Measurements from ENCODE around the gene SELENOV. TPM values are rescaled to one million over a fixed set of nuclear protein-coding genes. Genes with fewer than 3 reads are reported as not detected.
A peak's percentile ranks its signal among the peaks of the same experiment; 100 is the strongest.

SELENOV gene
- total RNA-seq, 1 experiment from 2014 or later = not detected

DNA sequence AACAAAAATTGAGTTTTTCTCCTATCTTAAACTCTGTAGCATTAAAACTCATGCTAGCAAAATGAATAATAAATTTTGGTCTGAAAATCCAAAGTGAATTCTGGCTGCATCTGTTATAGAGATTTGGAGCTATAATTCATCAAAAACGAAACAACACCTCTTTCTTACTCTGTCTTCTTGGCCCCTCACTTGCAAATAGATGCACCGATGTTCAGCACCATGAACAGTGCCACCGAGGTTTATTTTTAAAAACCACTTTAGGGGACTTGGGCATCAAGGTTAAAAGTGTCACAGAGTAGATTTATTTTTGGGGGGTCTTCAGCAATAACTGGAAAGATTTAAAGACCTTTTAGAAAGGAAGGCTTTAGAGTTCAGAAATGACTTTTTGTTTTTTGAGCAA, 51.1 kb downstream of the SELENOV start:
- ChIA-PET POLR2A (no interaction called here), RAD21 (ENCODE audit: low non-redundant PET in 1 of 2, low total read pairs in 2 of 2, uncharacterized antibody in 2 of 2, unreplicated experiment in 2 of 2) (no interaction called here), CTCF (no interaction called here)
- Histone ChIP-seq H3K27me3 (ENCODE audit: insufficient read depth, low read length) (peaks cover 26% of the 10 kb centered on the region), H3K27ac (ENCODE audit: low read depth, low read length) (no peak overlapping the region), H3K9me2 (ENCODE audit: insufficient read depth) (no peaks in the 10 kb centered on the region), H3K36me3 (ENCODE audit: control insufficient read depth in 1 of 2, insufficient read depth in 2 of 2, low read length in 2 of 2) (no peaks in the 10 kb centered on the region), H3K4me3 (replicated peaks in 1 of 2; ENCODE audit: low read depth in 1 of 2, low read length in 2 of 2) (no peak overlapping the region), H2AFZ (ENCODE audit: low read depth, low read length, poor library complexity, severe bottlenecking) (no peak overlapping the region), H3K9ac (ENCODE audit: low read length) (no peak overlapping the region), H4K20me1 (ENCODE audit: insufficient read depth) (no peaks in the 10 kb centered on the region), H3K9me3 (ENCODE audit: control insufficient read depth in 1 of 2, insufficient read depth in 1 of 2, low read depth in 1 of 2, low read length in 2 of 2) (no peaks in the 10 kb centered on the region), H3K79me2 (ENCODE audit: insufficient read depth, low read length) (no peaks in the 10 kb centered on the region), H3K4me1 (ENCODE audit: control insufficient read depth in 1 of 2, insufficient read depth in 2 of 2, low read length in 2 of 2) (peaks cover 0 to 8% of the 10 kb centered on the region in 2 experiments; a peak in 2 of 4 replicates), H3K4me2 (ENCODE audit: low read length) (no peak overlapping the region)
- DNase-seq (ENCODE audit: low read depth, low spot score) (no peak), ATAC-seq (no peak)
- intact Hi-C loops (cut with micrococcal nuclease) = loop anchor here (10.0 kb wide), 1 partner anchor 49 kb away; no protein-coding TSS in a partner anchor
- no TSS peak for BruUV-seq (replicated peaks)
- TF ChIP-seq SP1 (IDR thresholded peaks at IDR 0.05; ENCODE audit: low read depth) = no peak
- TF ChIP-seq, protein P1, sequence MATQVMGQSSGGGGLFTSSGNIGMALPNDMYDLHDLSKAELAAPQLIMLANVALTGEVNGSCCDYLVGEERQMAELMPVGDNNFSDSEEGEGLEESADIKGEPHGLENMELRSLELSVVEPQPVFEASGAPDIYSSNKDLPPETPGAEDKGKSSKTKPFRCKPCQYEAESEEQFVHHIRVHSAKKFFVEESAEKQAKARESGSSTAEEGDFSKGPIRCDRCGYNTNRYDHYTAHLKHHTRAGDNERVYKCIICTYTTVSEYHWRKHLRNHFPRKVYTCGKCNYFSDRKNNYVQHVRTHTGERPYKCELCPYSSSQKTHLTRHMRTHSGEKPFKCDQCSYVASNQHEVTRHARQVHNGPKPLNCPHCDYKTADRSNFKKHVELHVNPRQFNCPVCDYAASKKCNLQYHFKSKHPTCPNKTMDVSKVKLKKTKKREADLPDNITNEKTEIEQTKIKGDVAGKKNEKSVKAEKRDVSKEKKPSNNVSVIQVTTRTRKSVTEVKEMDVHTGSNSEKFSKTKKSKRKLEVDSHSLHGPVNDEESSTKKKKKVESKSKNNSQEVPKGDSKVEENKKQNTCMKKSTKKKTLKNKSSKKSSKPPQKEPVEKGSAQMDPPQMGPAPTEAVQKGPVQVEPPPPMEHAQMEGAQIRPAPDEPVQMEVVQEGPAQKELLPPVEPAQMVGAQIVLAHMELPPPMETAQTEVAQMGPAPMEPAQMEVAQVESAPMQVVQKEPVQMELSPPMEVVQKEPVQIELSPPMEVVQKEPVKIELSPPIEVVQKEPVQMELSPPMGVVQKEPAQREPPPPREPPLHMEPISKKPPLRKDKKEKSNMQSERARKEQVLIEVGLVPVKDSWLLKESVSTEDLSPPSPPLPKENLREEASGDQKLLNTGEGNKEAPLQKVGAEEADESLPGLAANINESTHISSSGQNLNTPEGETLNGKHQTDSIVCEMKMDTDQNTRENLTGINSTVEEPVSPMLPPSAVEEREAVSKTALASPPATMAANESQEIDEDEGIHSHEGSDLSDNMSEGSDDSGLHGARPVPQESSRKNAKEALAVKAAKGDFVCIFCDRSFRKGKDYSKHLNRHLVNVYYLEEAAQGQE (IDR thresholded peaks at IDR 0.05; ENCODE audit: low read depth) = peak; percentile 38; the same call in 1 of the 2 replicates

- no peak for ATAC-seq
- Histone ChIP-seq H3K36me3 (ENCODE audit: control insufficient read depth in 1 of 2, insufficient read depth in 2 of 2, low read length in 2 of 2) (no peaks in the 10 kb centered on the region), H3K4me3 (replicated peaks in 1 of 2; ENCODE audit: low read depth in 1 of 2, low read length in 2 of 2) (no peak overlapping the region), H3K4me2 (ENCODE audit: low read length) (no peak overlapping the region; the same call in 1 of the 2 replicates), H3K9me2 (ENCODE audit: insufficient read depth) (no peaks in the 10 kb centered on the region), H2AFZ (ENCODE audit: low read depth, low read length, poor library complexity, severe bottlenecking) (no peak overlapping the region), H3K27me3 (ENCODE audit: insufficient read depth, low read length) (peaks cover 20% of the 10 kb centered on the region), H3K79me2 (ENCODE audit: insufficient read depth, low read length) (no peaks in the 10 kb centered on the region), H3K9ac (ENCODE audit: low read length) (no peak overlapping the region), H4K20me1 (ENCODE audit: insufficient read depth) (no peaks in the 10 kb centered on the region), H3K4me1 (ENCODE audit: control insufficient read depth in 1 of 2, insufficient read depth in 2 of 2, low read length in 2 of 2) (peaks cover 0 to 3% of the 10 kb centered on the region in 2 experiments; a peak in 2 of 4 replicates), H3K27ac (ENCODE audit: low read depth, low read length) (no peak overlapping the region), H3K9me3 (ENCODE audit: control insufficient read depth in 1 of 2, insufficient read depth in 1 of 2, low read depth in 1 of 2, low read length in 2 of 2) (0 out of 4 replicates have a peak, but pooled peaks cover 0 to 2% of the 10 kb centered on the region in 2 experiments)
- no TSS peak for BruUV-seq (replicated peaks)
- POLR2A ChIA-PET = no interaction called here
- DNase-seq (ENCODE audit: low read depth, low spot score) = no peak
- CTCF ChIA-PET = no interaction called here
- RAD21 ChIA-PET (ENCODE audit: low non-redundant PET in 1 of 2, low total read pairs in 2 of 2, uncharacterized antibody in 2 of 2, unreplicated experiment in 2 of 2) = no interaction called here
- intact Hi-C loops (cut with micrococcal nuclease) = loop anchor here (10.0 kb wide), 1 partner anchor 46 kb away; no protein-coding TSS in a partner anchor
- TF ChIP-seq CTCF (IDR thresholded peaks at IDR 0.05 in 2 of 3, conservative IDR thresholded peaks at IDR 0.05 in 1 of 3; ENCODE audit: borderline replicate concordance in 1 of 3, insufficient read depth in 1 of 3, low read depth in 2 of 3, low read length in 2 of 3) (no peak), SIN3A (IDR thresholded peaks at IDR 0.05; ENCODE audit: low read depth) (no peak), RAD21 (IDR thresholded peaks at IDR 0.05; ENCODE audit: low read depth) (no peak), TCF7L2 (IDR thresholded peaks at IDR 0.05; ENCODE audit: borderline replicate concordance, extremely low read depth, insufficient read depth, insufficient read length) (no peak), ZFX (IDR thresholded peaks at IDR 0.05) (no peak), ZNF274 (IDR thresholded peaks at IDR 0.05; ENCODE audit: low read depth, low read length) (no peak), YY1 (IDR thresholded peaks at IDR 0.05; ENCODE audit: extremely low read depth, insufficient replicate concordance, low read depth, low read length) (no peak), ZBTB33 (IDR thresholded peaks at IDR 0.05; ENCODE audit: extremely low read depth, insufficient replicate concordance, low read length) (no peak), FOSL1 (IDR thresholded peaks at IDR 0.05; ENCODE audit: low read depth) (no peak)
- TF ChIP-seq, protein P2, sequence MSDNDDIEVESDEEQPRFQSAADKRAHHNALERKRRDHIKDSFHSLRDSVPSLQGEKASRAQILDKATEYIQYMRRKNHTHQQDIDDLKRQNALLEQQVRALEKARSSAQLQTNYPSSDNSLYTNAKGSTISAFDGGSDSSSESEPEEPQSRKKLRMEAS (IDR thresholded peaks at IDR 0.05) = no peak
Measured at GRCh38 chr19:39568604-39569003, 53.7 kb downstream of the SELENOV start.

Data from HCT116 (cell line).